GM12874 (cell line): ENCODE results near the gene KCNJ15.

Experiments used
- CTCF ChIP-seq: IDR thresholded peaks from 2 replicates; pipeline ENCODE4 v1.5.1; 2011; ENCODE audit warnings: low read depth, mild to moderate bottlenecking, control low read depth, low read length, moderate library complexity; ENCODE audit not compliant: insufficient read depth

The KCNJ15 gene

GRCh38 chr21:38303300-38303699 lies 46.5 kb downstream of the KCNJ15 start:
- no peak for TF ChIP-seq CTCF

GRCh38 chr21:38306433-38307141 lies 49.8 kb downstream of the KCNJ15 start:
- no peak for TF ChIP-seq CTCF

- no peak for TF ChIP-seq CTCF
Observed at GRCh38 chr21:38307771-38308531, 51.2 kb downstream of the KCNJ15 start.

- TF ChIP-seq CTCF = no peak
Observed at GRCh38 chr21:38308532-38309119, 51.8 kb downstream of the KCNJ15 start.

GRCh38 chr21:38310646-38311485 lies 54.1 kb downstream of the KCNJ15 start:
- TF ChIP-seq CTCF = no peak

GRCh38 chr21:38311765-38312164 lies 55.0 kb downstream of the KCNJ15 start:
- TF ChIP-seq CTCF = no peak

GRCh38 chr21:38312822-38313221 lies 56.0 kb downstream of the KCNJ15 start:
- no peak for TF ChIP-seq CTCF
